RPMI7951 (cell line): ENCODE results near the gene CRB2. TPM values are rescaled to one million over a fixed set of nuclear protein-coding genes. Genes with fewer than 3 reads are reported as not detected.

Experiments used
- DNase-seq: peaks from one replicate; pipeline ENCODE4 v3.0.0-alpha.2; 2012; ENCODE audit warnings: low read depth
- total RNA-seq: library from RNA; depleted of rRNA; stranded (reverse); fragments of >200 nt; shearing (Covaris generic); gene quantifications from 2 replicates; pipeline ENCODE4 v1.2.3, GENCODE V29; 2014; rRNA removed

Gene CRB2
- total RNA-seq = not detected in 2 replicates

DNA sequence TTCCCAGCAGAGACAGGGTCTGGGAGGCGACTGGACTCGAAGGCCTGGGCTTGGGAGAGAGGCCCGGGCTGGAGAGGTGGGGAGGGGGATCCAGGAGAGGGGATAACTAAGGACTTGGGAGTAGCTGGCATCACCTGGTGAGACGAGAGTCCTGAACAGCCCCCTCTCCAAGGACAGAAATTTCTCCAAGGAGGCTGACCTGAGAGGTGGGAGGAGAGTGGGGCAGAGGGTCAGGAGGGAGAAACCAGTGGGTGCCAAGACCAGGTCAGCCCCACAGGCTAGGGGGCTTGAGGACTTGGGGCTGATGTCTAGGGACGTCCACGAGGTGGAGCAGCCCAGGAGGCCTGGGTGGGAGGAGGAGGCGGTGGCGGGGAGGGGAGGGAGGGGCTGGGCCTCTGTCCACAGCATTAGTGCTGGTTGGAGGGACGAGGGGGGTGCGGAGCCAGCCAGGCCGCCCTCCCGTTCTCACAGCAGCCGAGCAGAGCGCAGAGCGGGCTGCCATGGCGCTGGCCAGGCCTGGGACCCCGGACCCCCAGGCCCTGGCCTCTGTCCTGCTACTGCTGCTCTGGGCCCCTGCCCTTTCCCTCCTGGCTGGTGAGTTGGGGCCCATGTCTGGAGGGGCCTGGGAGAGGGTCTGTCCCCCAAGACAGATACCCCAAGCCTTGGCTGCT lies at the start of gene CRB2:
TSS of gene CRB2 (plus strand) at position 437 of the 671 bp plus-strand sequence. CDS start at position 501, 64 bp downstream.
- DNase-seq = no peak

DNA sequence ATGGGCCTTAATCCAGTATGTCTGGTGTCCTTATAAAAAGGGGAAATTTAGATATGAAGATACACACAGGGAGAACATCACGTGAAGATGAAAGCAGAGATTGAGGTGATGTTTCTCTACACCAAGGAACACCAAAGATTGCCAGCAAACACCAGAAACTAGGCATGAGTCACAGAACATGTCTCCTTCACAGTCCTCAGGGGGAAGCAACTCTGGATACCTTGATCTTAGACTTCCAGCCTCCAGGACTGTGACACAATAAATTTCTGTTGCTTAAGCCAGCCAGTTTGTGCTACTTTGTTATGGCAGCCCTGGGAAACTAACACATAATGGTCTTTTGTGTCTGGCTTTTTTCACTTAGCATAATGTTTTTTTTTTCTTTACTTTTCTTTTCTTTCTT lies 46.4 kb upstream of the CRB2 start:
- no peak for DNase-seq

GRCh38 chr9:123310551-123311249 lies 45.3 kb upstream of the CRB2 start:
- no peak for DNase-seq

- DNase-seq = no peak
Observed at GRCh38 chr9:123311250-123311752, 44.7 kb upstream of the CRB2 start.

DNA sequence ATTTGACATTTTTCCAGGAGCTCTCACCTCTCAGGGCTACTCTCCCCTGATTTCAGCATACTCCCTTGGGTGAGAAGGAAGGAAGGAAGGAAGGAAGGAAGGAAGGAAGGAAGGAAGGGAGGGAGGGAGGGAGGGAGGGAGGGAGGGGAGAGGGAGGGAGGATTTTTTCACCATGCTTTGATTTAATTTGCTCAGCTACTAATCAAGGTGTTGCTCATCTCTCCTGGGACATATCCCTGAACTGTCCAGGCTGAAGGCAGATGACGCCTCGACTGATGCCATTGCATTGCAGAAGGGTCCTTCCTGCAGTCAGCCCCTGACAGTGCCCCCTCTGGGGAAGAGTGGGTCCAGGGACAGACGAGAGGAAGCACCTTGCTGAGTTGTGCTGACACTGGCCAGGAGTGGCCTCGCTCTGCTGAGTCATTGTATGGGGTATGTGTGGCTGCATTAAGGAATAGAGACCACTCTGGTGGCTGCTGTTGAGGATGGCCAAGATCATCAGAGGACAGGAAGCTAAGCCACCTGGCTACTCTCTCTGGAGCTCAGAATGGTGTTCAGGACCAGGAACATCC lies 43.6 kb upstream of the CRB2 start:
- no peak for DNase-seq

GRCh38 chr9:123314617-123315016 lies 41.4 kb upstream of the CRB2 start:
- DNase-seq = no peak

DNA sequence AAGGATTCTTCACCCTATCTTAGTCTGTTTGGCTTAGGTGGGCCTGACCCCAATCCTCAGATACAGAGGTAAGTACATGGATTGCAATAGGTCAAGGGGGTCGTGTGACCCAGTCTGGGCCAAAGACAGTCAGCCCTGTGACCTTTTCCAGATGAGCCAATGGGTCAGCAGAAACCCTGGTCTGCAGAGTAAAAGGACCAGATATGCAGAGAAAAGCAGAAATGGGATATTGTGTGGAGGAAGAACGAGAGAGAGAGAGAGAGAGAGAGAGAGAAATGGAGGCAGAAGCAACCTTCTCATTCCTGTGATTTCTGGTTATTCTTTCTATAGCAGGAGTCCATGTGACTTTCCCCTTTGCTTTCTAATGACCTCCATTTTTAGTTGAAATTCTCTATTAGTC lies 40.4 kb upstream of the CRB2 start:
- no peak for DNase-seq

DNA sequence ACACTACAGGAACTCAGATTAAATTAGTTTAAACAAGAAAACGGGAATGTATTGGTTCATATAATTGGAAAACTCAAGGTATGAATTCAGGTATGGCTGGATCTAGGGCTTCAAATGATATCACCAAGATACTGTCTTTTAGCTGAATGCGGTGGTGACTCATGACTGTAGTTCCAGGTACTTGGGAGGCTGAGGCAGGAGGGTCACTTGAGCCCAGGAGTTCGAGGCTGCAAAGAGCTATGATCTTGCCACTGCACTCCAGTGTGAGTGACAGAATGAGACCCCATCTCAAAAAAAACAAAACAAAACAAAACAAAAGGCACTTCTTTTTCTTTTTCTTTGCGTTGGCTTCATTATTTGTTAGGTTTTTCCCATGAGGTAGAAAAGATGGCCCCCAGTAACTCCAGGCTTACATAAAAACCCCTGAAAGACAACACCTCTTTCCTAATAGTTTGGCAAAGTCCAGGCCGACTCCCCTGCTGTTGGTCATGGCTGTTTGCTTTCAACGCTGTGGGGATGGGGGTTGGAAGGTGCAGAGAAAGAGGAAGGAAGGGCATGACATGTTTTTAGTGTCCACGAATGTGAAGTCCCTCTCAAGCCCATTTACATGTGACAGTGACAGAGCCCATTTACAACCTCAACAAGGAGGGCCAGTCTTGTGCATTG lies 39.8 kb upstream of the CRB2 start:
- no peak for DNase-seq

DNA sequence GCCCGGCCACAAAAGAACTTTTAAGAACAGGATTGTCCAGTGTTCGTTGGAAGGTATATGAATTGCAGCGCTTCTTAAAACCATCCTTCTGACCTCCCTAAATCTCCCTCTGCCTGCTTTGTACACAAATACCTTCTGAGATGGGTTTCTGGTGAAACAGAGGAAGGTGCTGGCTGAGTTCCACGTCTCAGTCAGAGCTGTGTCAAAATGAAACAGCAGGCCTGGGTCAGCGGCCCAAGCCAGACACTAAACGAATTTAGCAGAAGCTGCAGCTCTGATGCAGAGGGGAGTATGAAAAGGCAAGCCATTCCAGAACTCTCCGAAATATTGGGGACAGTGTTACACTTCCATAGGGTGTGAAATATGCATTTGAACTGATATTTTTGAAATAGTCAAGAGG lies 37.8 kb upstream of the CRB2 start:
- no peak for DNase-seq

- no peak for DNase-seq
Observed at GRCh38 chr9:123318961-123319421, 37.0 kb upstream of the CRB2 start.

DNA sequence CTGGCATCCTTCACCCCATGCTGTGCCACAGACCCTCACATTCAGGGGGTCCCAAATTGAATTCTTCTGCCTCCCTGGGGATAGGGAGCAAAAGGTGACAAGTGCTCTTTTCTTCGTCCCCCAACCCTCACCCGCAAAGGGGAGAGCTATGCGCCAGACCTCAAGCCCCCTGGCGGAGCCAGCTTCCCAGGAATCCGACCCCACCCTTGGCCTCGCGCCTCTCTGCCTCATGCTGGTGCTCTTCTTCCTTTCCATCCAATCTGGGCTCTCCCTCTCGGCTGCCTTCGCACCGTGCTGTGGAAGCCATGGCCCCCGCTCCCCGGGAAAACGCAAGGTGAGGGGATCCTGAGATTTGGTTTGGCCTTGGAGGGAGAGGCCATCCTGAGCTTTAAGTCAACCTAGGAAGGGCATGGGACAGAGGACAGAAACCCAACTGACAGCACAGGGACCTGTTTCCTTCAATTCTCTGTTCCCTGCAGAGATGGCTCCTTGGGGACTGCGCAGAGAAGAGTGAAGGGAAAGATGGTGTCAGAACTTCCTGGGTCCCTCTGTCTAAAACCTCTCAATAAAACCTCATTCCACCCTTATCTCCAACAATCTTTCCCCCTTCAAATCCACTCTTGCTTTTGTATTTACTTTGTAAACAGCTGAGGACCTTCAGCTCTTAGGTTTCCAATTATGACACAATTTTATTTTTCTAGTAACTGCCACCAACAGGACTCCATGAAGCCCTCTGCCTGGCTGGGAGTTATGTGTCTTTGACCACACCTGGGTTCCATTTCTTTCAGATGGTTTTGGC lies 36.3 kb upstream of the CRB2 start:
- DNase-seq = no peak

DNA sequence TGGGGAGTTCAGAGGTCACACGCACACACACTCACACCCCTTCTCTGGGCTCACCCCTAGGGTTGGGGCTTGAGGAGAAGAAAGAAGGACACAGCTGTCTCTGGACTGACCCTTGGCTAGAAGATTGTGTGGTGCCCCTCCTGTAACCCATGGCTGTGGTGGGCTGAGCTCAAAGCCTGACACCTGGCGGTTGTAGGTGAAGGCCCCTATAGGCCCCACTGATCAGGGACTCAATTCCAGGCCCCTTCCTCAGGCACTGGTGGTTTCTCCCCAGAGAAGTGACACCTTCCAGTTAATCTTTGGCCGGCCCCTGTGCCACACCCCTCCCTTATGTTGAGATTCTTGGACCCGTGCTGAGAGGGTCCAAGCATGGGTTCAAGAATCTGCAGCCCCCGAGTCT lies 35.2 kb upstream of the CRB2 start:
- DNase-seq = no peak

GRCh38 chr9:123321616-123322272 lies 34.3 kb upstream of the CRB2 start:
- DNase-seq = no peak

DNA sequence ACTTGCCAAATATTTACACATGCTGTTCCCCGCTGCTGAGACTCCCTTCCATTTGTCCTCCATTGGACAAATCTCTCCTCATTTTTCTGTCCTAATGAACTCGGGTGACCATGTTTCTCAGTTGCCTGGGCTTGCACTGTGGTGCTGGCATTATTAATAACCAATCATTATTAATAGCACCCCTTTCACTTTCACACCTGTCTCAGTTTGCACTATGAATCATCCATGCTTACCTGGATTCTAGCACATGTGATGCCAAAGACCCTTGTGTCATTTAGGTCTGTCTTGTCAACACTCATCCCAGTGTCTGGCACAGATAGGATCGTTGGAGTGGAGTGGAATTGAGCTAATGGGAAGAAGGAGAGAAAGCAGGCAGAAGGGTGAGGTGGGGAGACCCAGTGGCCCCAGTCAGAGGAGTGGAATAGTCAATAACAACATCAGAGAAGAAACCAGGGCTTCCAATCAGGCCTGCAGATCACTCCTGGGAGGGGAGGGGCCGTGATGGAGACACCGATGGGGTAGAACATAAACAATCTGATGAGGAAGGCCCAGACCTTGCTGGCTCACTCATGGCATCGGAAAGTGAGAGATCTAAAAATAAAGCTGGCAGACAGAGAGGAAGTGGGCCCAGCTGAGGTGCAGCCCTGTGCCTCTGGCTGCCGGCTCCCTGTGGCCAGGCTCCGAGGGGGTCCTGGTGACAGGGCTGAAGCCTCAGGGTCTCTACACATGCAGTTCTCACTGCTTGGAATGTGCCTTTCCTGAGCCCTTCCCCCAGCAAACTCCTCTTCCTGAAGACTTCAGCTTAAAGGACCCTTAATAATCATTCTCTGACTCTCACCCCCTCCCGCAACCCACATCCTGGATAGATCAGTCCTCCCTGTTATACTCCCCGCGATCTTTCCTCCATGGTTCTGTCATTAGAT lies 33.5 kb upstream of the CRB2 start:
- DNase-seq = no peak

GRCh38 chr9:123323196-123324013 lies 32.6 kb upstream of the CRB2 start:
- no peak for DNase-seq

GRCh38 chr9:123324767-123325183 lies 31.2 kb upstream of the CRB2 start:
- DNase-seq = no peak

- DNase-seq = no peak
Observed at GRCh38 chr9:123326187-123326586, 29.8 kb upstream of the CRB2 start.

DNA sequence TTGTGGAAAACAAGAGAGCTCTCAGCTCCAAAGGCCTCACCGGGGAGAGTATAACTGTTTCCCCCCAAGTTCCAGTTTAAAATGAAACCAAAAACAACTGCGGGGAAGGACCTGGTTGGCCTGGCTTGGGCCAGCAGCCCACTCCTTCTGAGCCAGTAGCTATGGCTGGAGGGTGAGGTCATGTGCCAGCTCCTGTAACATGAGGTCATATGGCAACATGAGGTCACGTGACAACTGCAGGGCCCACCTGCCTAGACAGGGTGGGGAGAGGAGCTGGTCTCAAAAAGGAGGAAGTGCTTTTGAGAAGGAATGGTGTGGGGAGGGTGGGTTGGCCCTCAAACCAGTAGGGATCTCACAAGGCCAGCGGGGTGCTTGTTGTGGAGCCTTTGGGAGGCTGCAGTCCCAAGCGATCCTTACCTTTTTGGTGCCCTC lies 29.3 kb upstream of the CRB2 start:
- DNase-seq = no peak

DNA sequence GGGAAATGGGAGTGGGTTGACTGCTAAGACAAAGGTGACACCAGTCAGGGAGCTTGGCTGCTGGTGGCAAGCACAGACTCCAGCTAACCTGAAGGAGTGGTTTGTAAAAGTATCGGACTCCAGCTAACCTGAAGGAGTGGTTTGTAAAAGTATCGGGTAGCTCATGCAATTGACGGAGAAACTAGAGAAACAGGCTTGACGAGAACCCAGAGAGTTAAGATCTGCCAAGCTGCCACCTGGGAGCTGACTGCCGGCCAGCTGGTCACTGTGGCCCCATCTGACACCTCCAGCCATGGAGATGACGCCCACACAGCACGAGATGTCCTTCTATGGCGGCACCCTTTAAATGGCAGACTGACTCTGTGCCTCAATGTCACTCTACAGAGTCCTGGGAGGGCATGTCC lies 28.3 kb upstream of the CRB2 start:
- DNase-seq = no peak
